ENCODE measurements around the gene GP1BB.

GRCh38 chr22:19772673-19773469 is 49.5 kb downstream of the GP1BB start:
- TF ChIP-seq CTCF (IDR thresholded peaks at IDR 0.05) (no peak), ZNF263 (CRISPR knock-in tag; IDR thresholded peaks at IDR 0.05; ENCODE audit: low read depth) (no peak)

Measured in WTC11 (cell line).